ENCODE measurements around the gene TTC23. TPM values are rescaled to one million over a fixed set of nuclear protein-coding genes. Genes with fewer than 3 reads are reported as not detected.

Gene TTC23, protein sequence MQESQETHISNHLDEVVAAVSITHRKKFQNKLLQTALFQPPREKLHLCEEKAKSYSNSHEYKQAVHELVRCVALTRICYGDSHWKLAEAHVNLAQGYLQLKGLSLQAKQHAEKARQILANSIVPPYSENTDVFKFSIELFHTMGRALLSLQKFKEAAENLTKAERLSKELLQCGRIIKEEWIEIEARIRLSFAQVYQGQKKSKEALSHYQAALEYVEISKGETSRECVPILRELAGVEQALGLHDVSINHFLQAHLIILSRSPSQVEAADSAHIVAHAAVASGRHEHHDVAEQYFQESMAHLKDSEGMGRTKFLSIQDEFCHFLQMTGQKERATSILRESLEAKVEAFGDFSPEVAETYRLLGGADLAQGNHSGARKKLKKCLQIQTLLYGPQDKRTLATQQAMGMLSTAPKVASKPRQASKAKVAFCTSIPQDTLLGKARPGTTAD
- 32.5 and 47.3 TPM in 2 replicates for total RNA-seq

DNA sequence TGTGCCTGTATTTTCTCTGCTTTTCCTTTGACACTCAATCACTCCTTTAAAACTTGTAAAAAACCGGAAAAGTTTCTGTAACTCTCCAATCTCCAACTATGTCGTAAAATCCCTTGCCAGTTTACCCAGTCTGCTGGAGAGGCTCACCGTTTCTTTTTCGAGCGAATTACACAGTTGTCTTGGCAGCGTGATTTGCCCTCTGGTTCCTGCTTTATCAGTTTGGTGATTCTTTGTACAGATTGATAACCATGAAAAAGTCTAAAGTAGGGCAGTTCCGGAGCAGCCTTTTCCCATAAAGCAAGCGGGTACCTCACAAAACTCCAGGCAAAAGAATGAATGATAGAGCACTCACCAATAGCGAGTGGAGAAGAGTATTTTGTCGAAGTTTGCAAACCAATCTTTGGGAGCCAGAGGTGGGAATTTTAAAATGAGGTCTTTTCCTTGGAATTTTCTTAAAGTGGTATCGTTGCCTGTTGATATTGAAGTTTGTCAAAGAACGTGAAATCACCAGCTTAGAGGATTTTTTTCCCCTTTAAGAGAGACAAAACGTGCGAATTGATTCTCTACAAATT lies at the start of gene TTC23:
Gene TTC23, minus strand, starts transcription at position 312 of the 572 bp plus-strand sequence. CDS start 20,869 bp downstream, outside the sequence.
- DNase-seq (ENCODE audit: low read depth): peak; percentile 93

DNA sequence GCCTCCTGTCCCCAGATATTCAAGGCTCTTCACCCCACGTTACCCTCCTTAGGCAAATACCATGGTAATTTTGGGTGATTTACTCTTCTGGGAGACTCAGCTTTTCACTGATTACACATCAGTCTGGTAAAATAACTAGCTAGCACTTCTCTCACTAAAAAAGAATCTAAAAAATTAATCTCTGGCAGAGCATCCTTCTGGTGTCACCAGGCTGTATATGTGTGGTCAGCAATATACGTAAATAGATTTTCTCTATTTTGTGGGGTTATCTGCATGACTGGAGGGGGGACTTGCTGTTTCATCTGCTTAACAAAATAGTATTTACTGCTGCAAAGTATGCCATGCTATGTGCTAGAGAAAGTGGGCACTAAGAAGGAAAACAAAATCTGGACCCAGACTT lies 47.0 kb upstream of the TTC23 start:
- DNase-seq (ENCODE audit: low read depth): no peak

DNA sequence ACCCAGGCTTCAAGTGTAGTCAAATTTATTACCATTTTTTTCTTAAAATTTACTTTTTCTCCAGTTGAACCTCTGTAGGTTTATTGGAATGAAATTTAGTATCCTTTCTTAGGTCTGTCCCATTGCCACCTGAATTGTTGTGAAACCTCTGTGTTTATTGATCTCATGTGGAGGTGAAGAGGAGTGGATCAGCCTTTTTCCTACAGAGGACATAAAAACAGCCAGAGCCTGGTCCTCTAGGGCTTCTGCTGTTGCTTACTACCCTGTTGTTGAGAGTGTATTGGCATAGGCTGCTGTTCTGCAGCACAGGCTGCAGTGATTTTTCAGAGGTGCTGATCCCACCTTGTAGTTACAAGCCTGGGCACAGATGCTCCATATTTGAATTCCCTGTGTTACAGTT lies 46.5 kb upstream of the TTC23 start:
- no peak for DNase-seq (ENCODE audit: low read depth)

DNA sequence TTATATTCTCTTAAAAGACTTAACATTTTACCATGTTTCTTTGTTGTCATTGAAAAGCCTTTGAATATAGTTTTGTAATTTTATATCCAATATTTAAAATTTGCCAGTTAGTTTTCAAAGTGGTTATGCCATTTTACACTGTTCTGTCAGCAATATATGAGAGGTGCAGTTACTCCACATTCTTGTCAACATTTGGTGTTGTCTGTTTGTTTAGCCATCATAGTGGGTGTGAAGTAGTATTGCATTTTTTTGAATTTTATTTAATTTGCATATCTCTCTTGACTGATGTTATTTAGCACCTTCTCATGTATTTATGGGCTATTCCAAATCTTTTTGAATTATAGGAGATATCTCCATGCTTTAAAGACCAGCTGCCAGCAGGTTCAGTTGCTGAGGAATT lies 42.3 kb upstream of the TTC23 start:
- DNase-seq (ENCODE audit: low read depth): no peak

DNA sequence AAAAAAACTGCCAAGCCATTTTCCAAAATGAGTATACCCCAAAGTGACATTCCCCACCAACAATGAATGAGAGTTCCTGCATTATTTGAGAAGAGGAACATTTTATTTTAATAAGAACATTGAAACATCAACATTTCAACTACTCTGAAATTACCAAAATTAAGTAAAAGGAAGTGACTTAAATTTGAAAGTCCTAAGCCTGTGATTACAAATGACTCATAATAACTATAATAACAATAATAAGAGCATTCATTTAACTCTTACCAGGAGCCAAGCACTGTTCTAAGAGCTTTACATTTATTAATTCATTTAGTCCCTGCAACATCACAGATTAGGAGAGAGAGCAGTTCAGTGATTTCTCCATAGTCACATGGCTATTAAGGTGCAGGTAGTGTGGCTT lies 34.3 kb upstream of the TTC23 start:
- DNase-seq (ENCODE audit: low read depth): no peak

DNA sequence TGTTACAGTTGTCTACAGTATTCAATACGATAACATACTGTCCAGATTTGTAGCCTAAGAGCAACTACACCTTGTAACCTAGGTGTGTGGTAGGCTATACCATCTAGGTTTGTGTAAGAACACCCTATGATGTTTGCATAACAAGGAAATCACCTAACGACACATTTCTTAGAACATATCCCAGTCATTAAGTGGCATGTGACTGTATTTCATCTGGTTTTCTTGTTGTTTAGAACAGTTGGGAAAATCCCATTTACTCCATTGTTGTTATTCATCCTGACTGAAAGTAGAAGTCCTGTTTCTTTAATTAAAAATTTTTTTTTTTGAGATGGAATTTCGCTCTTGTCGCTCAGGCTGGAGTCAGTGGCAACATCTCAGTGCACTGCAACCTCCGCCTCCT lies 33.2 kb upstream of the TTC23 start:
- peak; percentile 37 for DNase-seq (ENCODE audit: low read depth)

DNA sequence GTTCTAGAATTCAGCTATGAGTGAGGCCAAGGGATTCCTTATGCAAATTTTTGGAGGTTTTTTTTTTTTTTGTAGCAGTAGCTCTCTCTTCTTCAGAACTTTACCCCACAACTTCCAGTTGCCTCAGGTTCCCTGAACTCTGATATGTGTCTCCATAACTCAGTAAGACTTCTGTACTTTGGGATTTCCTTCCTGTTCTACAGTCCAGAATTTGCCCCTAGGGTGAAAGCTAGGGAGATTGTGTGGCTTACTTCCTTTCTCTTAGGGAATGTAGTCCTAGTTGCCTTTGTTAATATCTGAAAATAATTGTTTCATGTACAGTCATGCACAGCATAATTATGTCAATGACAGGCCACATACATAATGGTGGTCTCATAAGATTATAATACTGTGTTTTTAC lies 32.7 kb upstream of the TTC23 start:
- DNase-seq (ENCODE audit: low read depth): peak; percentile 33

DNA sequence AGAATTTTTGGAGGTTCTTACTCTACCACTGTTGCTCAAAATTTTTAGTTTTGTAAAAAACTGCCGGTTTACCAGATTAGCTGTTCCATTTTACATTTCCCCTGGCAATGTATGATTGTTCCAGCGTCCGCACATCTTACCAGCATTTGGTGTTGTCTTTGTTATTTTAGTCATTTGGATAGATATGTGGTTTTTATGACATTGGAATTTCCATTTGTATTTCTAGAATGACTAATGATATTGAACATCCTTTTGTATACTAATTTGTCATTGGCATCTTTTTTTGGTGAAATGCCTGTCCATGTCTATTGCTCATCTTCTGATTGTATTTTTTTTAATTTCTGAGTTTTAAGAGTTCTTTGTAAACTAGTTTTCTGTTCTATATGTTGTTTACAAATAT lies 30.4 kb upstream of the TTC23 start:
- no peak for DNase-seq (ENCODE audit: low read depth)

DNA sequence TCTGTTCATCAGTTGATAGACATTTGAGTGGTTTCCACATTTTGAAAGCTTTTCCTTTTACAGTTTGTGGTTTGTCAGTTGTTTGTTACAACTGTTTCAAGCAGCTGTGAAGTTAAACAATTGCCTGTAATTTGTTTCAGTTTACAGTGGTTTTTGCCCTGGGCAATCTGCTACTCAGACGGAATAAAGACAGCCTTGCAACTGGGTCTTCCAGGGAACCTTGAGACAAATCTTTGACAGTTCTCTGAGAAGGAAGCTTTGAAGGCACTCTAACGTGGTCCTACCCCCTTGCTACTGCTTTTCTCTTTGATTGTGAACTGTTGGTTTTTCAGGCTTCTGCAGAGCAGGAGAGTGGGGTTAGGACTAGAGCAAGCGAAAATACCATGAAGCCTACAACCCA lies 29.9 kb upstream of the TTC23 start:
- no peak for DNase-seq (ENCODE audit: low read depth)

DNA sequence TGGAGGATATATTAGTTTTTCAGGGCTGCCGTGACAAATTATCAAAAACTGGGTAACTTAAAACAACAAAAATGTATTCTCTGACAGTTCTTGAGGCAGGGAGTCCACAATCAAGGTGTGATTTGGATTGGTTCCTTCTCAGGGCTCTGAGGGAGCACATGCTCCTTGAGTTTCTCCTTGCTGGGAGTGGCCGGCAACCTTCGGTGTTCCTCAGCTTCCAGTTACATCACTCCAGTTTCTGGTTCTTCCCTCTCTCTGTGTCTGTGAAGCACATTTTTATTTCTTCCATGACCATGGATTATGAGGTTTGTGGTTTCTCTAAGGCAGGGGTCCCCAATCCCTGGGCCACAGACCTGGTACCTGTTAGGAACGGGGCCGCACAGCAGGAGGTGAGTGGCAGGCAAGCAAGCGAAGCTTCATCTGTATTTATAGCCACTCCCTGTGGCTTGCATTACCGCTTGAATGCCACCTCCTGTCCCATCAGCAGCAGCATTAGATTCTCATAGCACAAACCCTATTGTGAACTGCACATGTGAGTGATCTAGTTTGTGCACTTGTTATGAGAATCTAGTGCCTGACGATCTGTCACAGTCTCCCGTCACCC lies 26.2 kb upstream of the TTC23 start:
- no peak for DNase-seq (ENCODE audit: low read depth)

DNA sequence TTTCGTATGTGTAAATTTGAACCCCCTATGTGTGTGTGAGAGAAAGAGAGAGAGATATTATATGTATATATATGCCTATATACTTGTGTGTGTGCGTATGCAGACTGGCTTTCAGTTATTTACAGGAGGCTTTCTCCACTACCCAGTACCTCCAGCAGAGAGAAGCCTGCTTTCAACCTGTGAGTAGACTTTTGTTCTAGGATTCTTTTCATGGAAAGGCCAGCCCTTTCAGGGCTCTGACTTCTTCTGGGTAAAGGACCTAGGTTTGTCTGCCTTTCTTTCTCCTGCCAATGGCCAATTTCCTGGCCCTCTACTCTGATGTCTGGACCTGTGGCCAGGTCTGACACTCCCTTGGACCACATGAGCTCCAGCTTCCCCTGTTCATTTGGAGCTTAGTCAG lies 25.7 kb upstream of the TTC23 start:
- DNase-seq (ENCODE audit: low read depth): no peak

DNA sequence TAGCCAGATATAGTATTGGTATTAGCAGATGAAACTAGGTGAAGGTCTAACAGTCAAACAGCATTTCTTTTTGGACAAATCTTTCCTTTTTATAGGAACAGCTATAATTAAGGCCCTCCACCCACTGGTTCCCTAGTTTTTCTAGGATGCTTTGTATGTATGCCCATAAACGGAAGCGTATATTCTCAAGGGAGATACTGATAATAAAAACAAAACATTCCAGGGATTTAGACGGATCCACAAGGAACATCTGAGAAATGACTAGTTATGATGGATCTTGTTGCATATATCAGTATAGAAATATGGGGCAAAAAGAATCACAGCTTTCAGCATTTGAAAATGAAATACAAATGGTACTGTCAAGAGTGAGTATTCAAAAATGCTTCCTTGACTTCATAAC lies 24.4 kb upstream of the TTC23 start:
- DNase-seq (ENCODE audit: low read depth): no peak

DNA sequence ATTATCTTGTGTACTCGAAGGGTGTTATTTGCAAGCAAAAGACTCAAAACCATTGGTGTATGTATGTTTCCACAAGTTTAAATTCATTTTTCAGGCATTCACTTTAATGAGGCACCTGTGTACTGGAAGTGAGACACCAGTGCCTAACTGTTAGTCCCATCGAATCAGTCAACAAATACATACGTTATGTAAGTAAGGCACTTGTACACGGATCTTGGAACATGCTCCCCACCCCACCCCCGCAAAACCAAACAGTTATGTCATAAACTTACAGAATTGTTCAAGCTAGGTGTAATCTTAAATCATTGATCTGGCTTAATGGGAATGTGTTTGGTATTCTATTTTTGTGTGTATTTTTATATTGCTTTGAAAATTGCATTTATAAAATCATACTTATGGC lies 19.1 kb upstream of the TTC23 start:
- no peak for DNase-seq (ENCODE audit: low read depth)

DNA sequence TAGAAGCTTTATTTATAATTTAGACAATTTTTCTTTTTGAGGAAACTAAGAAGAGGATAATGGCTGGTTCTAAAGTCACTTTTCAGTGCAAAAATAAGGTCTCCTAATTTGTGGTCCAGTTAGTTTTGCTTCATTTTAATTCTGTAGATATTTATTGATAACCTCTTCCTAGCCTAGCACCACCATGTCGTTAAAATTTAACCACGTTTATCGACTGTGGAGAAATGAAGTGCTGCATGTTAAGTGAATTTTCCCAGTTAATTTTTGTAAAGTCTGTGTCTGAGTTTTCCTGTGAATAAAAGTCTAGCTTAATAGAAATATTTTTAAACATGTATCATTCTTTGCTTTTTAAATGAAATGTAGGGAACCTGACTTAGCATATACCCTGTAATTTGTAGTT lies 18.6 kb upstream of the TTC23 start:
- DNase-seq (ENCODE audit: low read depth): no peak

DNA sequence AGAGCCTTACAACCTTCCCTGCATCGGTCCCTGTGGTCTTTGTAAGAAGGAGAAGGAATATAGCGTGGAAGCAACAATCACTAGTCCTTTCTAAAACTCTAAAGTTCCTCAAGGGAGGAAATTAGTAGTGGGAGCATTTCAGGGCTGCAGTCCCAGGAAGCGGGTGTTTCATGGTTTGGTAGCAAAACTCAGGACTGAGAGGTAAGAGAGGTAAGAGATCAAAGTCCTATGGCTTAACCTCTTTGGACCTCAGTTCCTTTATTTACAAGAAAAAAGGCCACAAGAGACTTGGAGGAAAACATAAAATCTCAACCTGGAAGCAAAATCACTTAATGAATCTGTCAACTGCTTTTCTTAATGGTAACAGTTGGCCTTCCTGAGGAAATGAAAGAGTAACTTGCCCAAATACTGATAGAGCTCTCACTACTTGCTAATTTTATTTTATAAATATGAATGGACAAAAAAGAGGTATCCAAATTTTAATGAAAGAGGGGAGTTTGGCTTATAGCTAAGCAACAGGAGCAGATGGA lies 16.2 kb upstream of the TTC23 start:
- DNase-seq (ENCODE audit: low read depth): no peak

DNA sequence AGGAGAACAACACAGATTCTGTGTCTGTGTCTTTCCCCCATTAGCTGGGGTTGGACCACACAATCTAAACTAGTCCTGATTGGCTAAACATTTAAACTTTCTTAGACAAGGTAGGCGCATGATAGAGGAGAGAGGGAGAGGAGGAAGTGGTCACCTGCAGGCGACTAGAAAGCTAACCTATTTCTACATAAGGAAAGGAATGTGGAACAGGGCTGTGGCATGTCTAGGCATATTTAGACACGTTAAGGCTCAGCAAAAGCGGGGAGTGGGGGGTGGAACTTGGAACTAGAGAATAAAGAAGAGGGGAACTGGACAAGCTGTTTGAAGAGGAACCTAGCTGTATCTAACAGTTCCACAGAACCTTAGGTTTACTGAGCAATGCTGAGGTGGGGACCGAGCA lies 14.7 kb upstream of the TTC23 start:
- peak; percentile 14 for DNase-seq (ENCODE audit: low read depth)

DNA sequence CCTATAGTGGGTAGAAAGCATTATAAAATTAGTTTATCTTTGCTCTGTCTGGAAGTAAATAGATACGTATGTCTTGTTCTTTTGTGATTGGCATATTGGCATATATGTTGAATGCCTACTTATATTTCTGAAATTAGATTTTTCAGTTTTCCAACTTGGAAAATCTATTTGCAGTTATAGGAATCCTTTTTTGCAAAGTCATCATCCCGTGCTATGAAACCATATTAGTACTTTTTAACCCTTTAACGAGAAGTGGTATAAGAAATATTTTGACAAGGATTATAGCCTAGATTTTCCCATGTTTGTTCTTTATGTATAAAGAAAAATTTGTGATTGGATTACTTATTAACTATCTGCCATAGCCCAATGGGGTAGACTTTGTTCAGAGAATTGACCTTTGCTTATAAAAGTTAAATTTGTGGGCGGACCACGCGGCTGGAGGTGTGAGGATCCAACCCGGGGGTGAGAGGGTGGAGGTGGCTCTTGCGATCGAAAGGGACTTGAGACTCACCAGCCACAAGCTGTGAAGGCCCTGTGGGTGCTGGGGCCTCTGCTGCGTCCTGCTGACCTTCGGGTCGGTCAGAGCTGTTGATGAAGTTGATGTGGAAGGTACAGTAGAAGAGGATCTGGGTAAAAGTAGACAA lies 7.8 kb upstream of the TTC23 start:
- DNase-seq (ENCODE audit: low read depth): no peak

DNA sequence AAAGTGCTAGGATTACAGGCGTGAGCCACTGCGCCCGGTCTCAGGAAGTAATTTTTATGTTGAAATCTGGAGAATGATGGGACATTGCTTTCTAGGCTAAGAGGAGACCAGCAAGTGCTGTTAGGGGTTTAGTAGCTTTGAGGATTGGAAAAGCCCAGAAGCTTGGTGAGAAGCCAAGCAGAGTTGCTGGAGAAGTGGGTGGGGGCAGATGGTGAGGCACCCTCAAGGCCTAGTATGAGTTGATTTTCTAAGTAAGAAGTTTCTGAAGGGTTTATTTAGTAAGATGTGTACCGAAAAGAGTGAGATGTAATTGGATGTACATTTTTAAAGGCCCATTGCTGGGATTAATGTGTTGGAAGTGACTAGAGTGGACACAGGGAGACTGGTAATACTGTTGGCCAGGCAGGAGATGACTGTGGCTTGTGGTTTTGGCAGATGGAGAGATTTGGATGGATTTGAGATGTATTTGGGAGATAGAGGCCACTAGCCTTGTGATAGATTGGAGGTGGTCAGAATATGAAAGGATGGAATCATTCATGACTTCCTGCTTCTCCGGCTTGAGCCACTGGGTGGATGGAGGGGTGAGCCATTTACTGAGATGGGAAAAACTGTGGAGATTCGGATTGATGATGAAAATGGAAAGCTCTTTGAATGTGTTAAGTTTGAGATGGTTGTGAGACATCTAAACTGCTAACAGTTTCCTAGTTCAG lies 4.2 kb upstream of the TTC23 start:
- DNase-seq (ENCODE audit: low read depth): no peak

DNA sequence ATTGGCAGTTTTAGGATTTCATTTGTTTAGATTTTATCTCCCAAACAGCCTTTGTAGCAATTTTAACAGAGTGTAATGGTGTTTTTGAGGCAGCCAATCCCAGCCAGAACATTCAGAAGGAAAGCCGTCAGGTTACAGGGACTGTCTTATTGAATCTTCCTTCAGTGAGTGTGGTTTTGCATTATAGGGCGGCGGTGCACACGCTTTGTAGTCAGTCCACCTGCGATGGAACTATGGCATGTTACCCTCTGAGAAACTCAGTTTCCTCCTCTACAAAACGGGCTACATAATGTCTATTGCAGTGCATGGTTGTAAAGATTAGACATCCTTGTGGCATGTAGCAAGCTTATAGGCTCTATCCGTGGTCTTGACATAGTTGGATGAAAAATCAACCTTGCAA lies 2.9 kb upstream of the TTC23 start:
- no peak for DNase-seq (ENCODE audit: low read depth)

DNA sequence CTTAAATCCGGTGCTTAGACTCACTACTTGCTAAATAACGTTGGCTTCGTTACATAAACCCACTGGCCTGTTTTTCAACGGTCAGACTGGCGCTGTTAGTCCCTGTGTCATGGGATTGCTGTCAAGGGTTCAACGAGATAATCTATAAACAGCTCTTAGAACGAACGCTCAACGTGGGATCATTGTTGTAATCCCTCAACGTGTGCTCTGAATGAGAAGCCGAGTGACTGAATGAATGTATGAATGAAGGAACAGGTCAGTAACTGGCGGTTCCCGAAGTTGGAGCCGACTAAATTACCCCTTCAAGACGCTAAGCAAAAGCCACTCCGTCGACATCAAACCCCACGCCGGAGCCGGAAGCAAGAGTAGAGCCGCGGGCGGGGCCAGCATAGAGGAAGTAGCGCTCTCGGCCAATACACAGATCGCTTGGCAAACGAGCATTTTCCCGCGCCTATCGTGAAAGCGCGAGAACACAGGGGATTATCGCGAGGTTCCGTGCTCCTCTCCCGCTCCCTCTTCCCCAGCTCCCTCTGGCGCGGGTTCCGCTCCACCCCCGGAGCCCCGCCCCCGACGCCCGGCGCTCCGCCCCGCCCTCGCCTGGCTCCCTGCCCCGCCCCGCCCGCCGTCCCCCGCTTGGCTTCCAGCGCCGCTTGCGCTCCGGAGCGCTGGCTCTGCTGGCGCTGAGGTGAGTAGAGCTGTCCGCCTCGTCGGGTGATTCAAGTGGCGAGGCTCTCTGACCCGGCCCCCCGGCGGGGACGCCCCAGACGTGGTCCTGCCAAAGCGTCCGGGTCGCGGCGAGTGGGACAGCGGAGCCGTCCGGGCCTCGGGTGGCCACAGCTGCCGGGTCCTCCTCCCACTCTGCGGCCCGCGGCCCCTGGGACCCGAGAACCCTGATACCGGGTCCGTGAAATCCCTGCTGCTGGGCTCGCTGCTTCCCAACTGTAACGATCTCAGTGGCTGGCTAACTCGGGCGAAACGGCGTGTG lies 1.8 kb upstream of the TTC23 start, which contains the start of gene LRRC28:
Gene LRRC28, plus strand, starts transcription at position 625 of the 985 bp plus-strand sequence. CDS start 4,477 bp downstream, outside the sequence.
- DNase-seq (ENCODE audit: low read depth): peak; percentile 96
